GM12878 (cell line): ENCODE measurements around the gene ZNF101. TPM values are rescaled to one million over a fixed set of nuclear protein-coding genes. Genes with fewer than 3 reads are reported as not detected.

Experiments used
- BCL11A ChIP-seq: IDR thresholded peaks from 2 replicates; pipeline ENCODE4 v1.6.1; 2011; ENCODE audit warnings: low read depth, low read length
- CTCF ChIP-seq, 3 experiments: IDR thresholded peaks in 2 of 3; conservative IDR thresholded peaks in 1 of 3; 2 replicates each; pipeline ENCODE4 v1.5.1; 2011; ENCODE audit warnings: low read depth in 3 of 3, low read length in 3 of 3, mild to moderate bottlenecking in 3 of 3, control low read depth in 2 of 3, moderate library complexity in 2 of 3, inconsistent platforms in 1 of 3, mixed read lengths in 1 of 3; ENCODE audit not compliant: control insufficient read depth in 2 of 3, insufficient read depth in 1 of 3; ENCODE audit errors: extremely low read depth in 1 of 3
- EZH2 ChIP-seq: IDR thresholded peaks from 2 replicates; pipeline ENCODE4 v1.6.1; 2012; ENCODE audit warnings: low read depth, mild to moderate bottlenecking, control low read depth, inconsistent platforms, low read length, borderline replicate concordance; ENCODE audit not compliant: control insufficient read depth
- IRF5 ChIP-seq: fragments of 450-650 bp; IDR thresholded peaks from 2 replicates; pipeline ENCODE4 v1.6.1; 2017; ENCODE audit warnings: borderline replicate concordance
- POLR2AphosphoS2 ChIP-seq: IDR thresholded peaks from 2 replicates; pipeline ENCODE4 v1.6.1; 2011; ENCODE audit warnings: low read depth, mild to moderate bottlenecking, low read length, improper control_type of control experiment, moderate library complexity
- SMC3 ChIP-seq: IDR thresholded peaks from 2 replicates; pipeline ENCODE4 v1.6.1; 2011; ENCODE audit warnings: low read length, improper control_type of control experiment, borderline replicate concordance
- TCF7 ChIP-seq: IDR thresholded peaks from 2 replicates; pipeline ENCODE4 v1.6.1; 2014; ENCODE audit warnings: antibody characterized with exemption, borderline replicate concordance
- USF2 ChIP-seq: IDR thresholded peaks from 2 replicates; pipeline ENCODE4 v1.6.1; 2011; ENCODE audit warnings: low read depth, low read length, improper control_type of control experiment, borderline replicate concordance
- ZBTB11 ChIP-seq: fragments of 450-650 bp; formaldehyde crosslinking; IDR thresholded peaks from 2 replicates; pipeline ENCODE4 v1.5.0; 2022; ENCODE audit warnings: mild to moderate bottlenecking, missing genetic modification characterization
- ZNF384 ChIP-seq: IDR thresholded peaks from 2 replicates; pipeline ENCODE4 v1.6.1; 2012; ENCODE audit warnings: low read depth, mild to moderate bottlenecking, low read length, improper control_type of control experiment, borderline replicate concordance
- polyA plus RNA-seq, 11 experiments: library from polyadenylated mRNA; depleted of rRNA in 4 of 11; unstranded in 6 of 11; stranded (reverse) in 5 of 11; fragments of >200 nt; fragmentation: Nextera tagmentation in 4 of 11; fragmentation: Illumina TruSeq in 1 of 11; extraction: Ambion mirVana in 4 of 11; extraction: Trizol in 1 of 11; gene quantifications; 1 replicate in 1 of 11; 2 replicates in 10 of 11; pipeline versions ENCODE4 v1.2.1 to v1.2.3, GENCODE V29; 2011 to 2016; ENCODE audit warnings: inconsistent platforms in 2 of 11, missing spikeins in 2 of 11, low read depth in 1 of 11
- total RNA-seq, 4 experiments: library from RNA; depleted of rRNA in 3 of 4; stranded (reverse); fragments of >200 nt in 3 of 4; fragmentation: Illumina TruSeq in 1 of 4; extraction: Trizol in 1 of 4; gene quantifications; 2 replicates each; pipeline versions ENCODE4 v1.2.1 to v1.2.3, GENCODE V29; 2013 to 2021

The ZNF101 gene
- total and polyA plus RNA-seq, 10 of the 15 experiments (the other 5 are each of a cell fraction or from before 2014, with no cell fraction given), result 15.2 to 40.5 (median 19.8) TPM

- TF ChIP-seq IRF5 (no peak), USF2 (no peak), EZH2 (no peak), ZNF384 (no peak), SMC3 (no peak), ZBTB11 (CRISPR knock-in tag) (no peak), POLR2AphosphoS2 (no peak), TCF7 (no peak), CTCF (IDR thresholded peaks at IDR 0.05 in 2 of 3, conservative IDR thresholded peaks at IDR 0.05 in 1 of 3; ENCODE audit: control insufficient read depth in 2 of 3, extremely low read depth in 1 of 3, insufficient read depth in 1 of 3, low read depth in 3 of 3, low read length in 3 of 3) (no peak), BCL11A (no peak)
These were observed 14.2 kb upstream of the ZNF101 start (continued) for GRCh38 chr19:19654441-19654840.
